ENCODE results near the gene ADORA3. TPM values are rescaled to one million over a fixed set of nuclear protein-coding genes. Genes with fewer than 3 reads are reported as not detected.

ADORA3 gene
- total RNA-seq, 1 experiment from 2014 or later = not detected

GRCh38 chr1:111512931-111513330 is 9.5 kb upstream of the ADORA3 start:
- Histone ChIP-seq H3K9me3 (ENCODE audit: low read depth, low read length, poor library complexity, severe bottlenecking) (no peaks in the 10 kb centered on the region), H3K27ac (ENCODE audit: low read depth, low read length, poor library complexity, severe bottlenecking) (no peak overlapping the region), H3K4me1 (ENCODE audit: insufficient read depth, low read length, poor library complexity, severe bottlenecking) (no peaks in the 10 kb centered on the region), H3K4me3 (ENCODE audit: low read depth, low read length, poor library complexity, severe bottlenecking) (no peak overlapping the region), H3K36me3 (ENCODE audit: insufficient read depth, low read length, poor library complexity, severe bottlenecking) (no peaks in the 10 kb centered on the region), H3K27me3 (replicated peaks; ENCODE audit: insufficient read depth, low read depth, low read length, poor library complexity) (peaks cover 8% of the 10 kb centered on the region)
- intact Hi-C loops (cut with micrococcal nuclease; ENCODE audit: unreplicated experiment) = no loop called here
- CTCF ChIA-PET = interaction anchor here (0.6 kb wide), 1 partner anchor 143 kb away, joined by 15 read pairs; no protein-coding TSS in a partner anchor
- no peak for DNase-seq (ENCODE audit: low spot score)
- BruUV-seq (replicated peaks) = no TSS peak
- TF ChIP-seq CTCF (conservative IDR thresholded peaks at IDR 0.05; ENCODE audit: low read depth, low read length) (no peak), EZH2 (IDR thresholded peaks at IDR 0.05; ENCODE audit: borderline replicate concordance, low read depth, low read length, poor library complexity, severe bottlenecking) (no peak)
- POLR2A ChIA-PET (ENCODE audit: low non-redundant PET) = no interaction called here

DNA sequence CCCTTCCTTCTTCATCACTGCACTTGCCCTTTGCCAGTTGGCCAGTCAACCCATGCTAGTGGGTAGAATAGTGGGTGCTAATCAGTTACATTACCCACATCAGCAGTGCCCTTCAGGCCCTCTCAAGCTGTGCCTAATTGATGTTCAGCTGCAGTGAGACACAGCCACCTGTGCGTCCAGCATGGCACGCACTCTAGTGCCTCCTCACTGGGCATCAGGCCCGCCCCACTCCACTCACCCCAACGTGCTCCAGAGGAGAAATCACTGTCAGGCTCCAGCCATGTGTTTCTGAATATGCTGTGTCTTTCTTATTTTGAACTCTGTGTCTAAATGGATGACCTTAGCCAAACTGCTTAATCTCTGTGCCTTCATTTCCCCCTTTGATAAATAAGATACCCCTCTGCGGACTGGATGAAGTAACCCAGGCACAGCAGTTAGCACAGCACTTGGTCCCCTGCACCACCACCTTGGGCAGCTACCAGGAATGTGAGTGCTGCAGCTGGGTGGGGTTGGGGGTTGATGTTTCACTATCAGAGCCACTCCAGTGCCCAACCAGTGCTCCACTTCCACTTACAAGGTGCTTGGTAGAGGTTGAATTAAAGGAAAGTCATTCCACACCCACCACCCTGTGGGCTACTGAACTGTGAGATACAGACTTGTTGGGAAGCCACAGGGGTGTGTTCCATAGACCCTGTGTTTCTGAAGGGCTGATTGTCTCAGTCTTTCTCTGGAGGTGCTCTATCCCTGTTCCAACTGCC is 8.9 kb upstream of the ADORA3 start:
- Histone ChIP-seq H3K27ac (ENCODE audit: low read depth, low read length, poor library complexity, severe bottlenecking) (no peak overlapping the region), H3K27me3 (replicated peaks; ENCODE audit: insufficient read depth, low read depth, low read length, poor library complexity) (peaks cover 8% of the 10 kb centered on the region), H3K4me3 (ENCODE audit: low read depth, low read length, poor library complexity, severe bottlenecking) (no peak overlapping the region), H3K9me3 (ENCODE audit: low read depth, low read length, poor library complexity, severe bottlenecking) (no peaks in the 10 kb centered on the region), H3K36me3 (ENCODE audit: insufficient read depth, low read length, poor library complexity, severe bottlenecking) (no peaks in the 10 kb centered on the region), H3K4me1 (ENCODE audit: insufficient read depth, low read length, poor library complexity, severe bottlenecking) (no peaks in the 10 kb centered on the region)
- BruUV-seq (replicated peaks) = no TSS peak
- intact Hi-C loops (cut with micrococcal nuclease; ENCODE audit: unreplicated experiment) = no loop called here
- no peak for TF ChIP-seq CTCF (conservative IDR thresholded peaks at IDR 0.05; ENCODE audit: low read depth, low read length)
- no peak for TF ChIP-seq EZH2 (IDR thresholded peaks at IDR 0.05; ENCODE audit: borderline replicate concordance, low read depth, low read length, poor library complexity, severe bottlenecking)
- DNase-seq (ENCODE audit: low spot score) = no peak
- CTCF ChIA-PET = interaction anchor here (0.6 kb wide), 1 partner anchor 143 kb away, joined by 15 read pairs; no protein-coding TSS in a partner anchor
- POLR2A ChIA-PET (ENCODE audit: low non-redundant PET) = no interaction called here

GRCh38 chr1:111511370-111511769 is 7.9 kb upstream of the ADORA3 start:
- no peak overlapping the region for H3K4me3 ChIP-seq (ENCODE audit: low read depth, low read length, poor library complexity, severe bottlenecking)
- no TSS peak for BruUV-seq (replicated peaks)
- H3K4me1 ChIP-seq (ENCODE audit: insufficient read depth, low read length, poor library complexity, severe bottlenecking) = no peaks in the 10 kb centered on the region
- no peak overlapping the region for H3K27ac ChIP-seq (ENCODE audit: low read depth, low read length, poor library complexity, severe bottlenecking)
- H3K27me3 ChIP-seq (replicated peaks; ENCODE audit: insufficient read depth, low read depth, low read length, poor library complexity) = peaks cover 5% of the 10 kb centered on the region
- TF ChIP-seq CTCF (conservative IDR thresholded peaks at IDR 0.05; ENCODE audit: low read depth, low read length) = no peak
- TF ChIP-seq EZH2 (IDR thresholded peaks at IDR 0.05; ENCODE audit: borderline replicate concordance, low read depth, low read length, poor library complexity, severe bottlenecking) = no peak
- intact Hi-C loops (cut with micrococcal nuclease; ENCODE audit: unreplicated experiment) = no loop called here
- ChIA-PET CTCF (no interaction called here), POLR2A (ENCODE audit: low non-redundant PET) (no interaction called here)
- no peaks in the 10 kb centered on the region for H3K9me3 ChIP-seq (ENCODE audit: low read depth, low read length, poor library complexity, severe bottlenecking)
- no peak for DNase-seq (ENCODE audit: low spot score)
- no peaks in the 10 kb centered on the region for H3K36me3 ChIP-seq (ENCODE audit: insufficient read depth, low read length, poor library complexity, severe bottlenecking)
